ENCODE measurements around the gene ATG4B. TPM values are rescaled to one million over a fixed set of nuclear protein-coding genes. Genes with fewer than 3 reads are reported as not detected.

ATG4B gene
- total RNA-seq, 6 experiments from 2014 or later = 43.5 to 58.3 (median 51.9) TPM

DNA sequence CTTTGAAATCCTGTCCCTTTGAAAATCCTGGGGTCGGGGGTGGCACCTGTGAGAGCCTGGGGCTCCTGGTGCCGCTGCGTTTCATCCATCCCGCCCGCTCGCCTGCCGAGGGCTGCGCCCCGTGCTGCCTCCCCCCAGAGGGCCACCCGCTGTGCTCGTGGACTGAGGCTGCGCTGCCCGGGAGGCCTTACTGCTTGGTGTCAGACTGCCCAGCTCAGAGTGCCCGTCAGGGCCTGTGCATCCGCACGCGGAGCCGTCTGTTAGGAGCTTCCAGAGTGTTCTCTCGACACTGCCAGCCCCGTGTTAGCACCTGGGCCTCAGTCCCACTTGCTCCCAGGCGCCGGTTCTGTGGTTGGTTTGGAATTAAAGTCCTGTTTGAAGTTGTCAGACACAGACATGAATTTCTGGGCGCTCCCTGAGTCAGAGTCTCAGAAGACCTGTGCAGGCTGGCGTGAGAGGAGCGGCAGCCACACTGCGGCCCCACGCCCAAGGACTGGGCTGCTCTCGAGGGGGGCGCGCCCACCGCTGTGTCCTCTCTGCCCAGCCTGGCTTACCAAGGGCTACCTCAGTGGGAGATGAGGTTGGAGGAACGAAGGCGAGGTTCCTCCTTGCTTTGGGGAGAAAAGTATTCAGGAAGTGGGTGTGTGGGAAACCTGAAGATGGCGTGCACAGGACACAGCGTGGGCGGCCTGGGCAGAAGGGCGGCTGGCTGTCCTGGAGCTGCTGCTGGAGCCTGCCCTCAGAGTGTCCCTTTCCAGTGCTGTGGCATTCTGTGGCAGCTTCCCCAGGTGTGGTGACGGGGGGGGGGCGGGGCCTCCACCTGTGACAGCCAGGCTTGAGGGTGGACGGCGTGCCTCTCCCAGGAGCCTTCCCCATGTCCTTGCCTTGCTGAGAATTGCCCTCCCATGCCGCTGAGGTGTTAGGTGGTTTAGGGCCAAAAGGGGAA, 35.0 kb downstream of the ATG4B start:
- H3K4me1 Mint-ChIP-seq (ENCODE audit: low read depth) = no peaks in the 10 kb centered on the region
- no peak overlapping the region for H3K4me3 Mint-ChIP-seq
- no peak overlapping the region for H3K27ac Mint-ChIP-seq
- H3K9me3 Mint-ChIP-seq = no peaks in the 10 kb centered on the region
- no peak for DNase-seq
- TF ChIP-seq, protein P1, sequence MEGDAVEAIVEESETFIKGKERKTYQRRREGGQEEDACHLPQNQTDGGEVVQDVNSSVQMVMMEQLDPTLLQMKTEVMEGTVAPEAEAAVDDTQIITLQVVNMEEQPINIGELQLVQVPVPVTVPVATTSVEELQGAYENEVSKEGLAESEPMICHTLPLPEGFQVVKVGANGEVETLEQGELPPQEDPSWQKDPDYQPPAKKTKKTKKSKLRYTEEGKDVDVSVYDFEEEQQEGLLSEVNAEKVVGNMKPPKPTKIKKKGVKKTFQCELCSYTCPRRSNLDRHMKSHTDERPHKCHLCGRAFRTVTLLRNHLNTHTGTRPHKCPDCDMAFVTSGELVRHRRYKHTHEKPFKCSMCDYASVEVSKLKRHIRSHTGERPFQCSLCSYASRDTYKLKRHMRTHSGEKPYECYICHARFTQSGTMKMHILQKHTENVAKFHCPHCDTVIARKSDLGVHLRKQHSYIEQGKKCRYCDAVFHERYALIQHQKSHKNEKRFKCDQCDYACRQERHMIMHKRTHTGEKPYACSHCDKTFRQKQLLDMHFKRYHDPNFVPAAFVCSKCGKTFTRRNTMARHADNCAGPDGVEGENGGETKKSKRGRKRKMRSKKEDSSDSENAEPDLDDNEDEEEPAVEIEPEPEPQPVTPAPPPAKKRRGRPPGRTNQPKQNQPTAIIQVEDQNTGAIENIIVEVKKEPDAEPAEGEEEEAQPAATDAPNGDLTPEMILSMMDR (IDR thresholded peaks at IDR 0.05) = no peak
- H3K27me3 Mint-ChIP-seq (ENCODE audit: insufficient read depth) = no peaks in the 10 kb centered on the region; the same call in none of the 2 replicates
- H3K36me3 Mint-ChIP-seq (ENCODE audit: low read depth) = no peaks in the 10 kb centered on the region

DNA sequence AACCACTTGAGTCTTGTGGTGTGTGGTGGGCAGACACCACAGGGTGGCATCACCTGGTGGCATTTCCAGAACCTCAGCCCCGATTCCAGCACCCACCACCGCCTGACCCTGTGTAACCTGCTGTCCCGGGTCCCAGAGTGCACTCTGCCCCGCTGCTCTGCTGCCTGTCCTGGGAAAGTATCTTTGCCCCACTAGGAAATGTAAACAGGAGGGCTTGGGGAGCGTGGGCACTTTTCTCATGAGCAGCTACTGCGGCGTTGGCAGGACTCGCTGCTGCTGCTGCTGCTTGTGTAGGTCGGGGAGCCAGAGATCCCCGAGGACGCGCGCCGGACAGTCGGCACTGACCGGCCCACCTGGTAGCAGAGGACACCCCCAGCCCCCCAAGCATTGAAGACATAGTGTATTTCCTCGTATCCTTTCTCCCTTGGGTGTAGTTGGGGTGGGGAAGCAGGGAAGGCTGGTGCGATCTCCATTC, 35.7 kb downstream of the ATG4B start:
- Mint-ChIP-seq H3K36me3 (ENCODE audit: low read depth) (no peaks in the 10 kb centered on the region), H3K4me1 (ENCODE audit: low read depth) (no peaks in the 10 kb centered on the region), H3K4me3 (no peak overlapping the region), H3K27me3 (ENCODE audit: insufficient read depth) (no peaks in the 10 kb centered on the region; the same call in none of the 2 replicates), H3K27ac (no peak overlapping the region; the same call in 1 of the 2 replicates), H3K9me3 (no peaks in the 10 kb centered on the region)
- TF ChIP-seq, protein P1 (IDR thresholded peaks at IDR 0.05) = no peak
- no peak for DNase-seq

DNA sequence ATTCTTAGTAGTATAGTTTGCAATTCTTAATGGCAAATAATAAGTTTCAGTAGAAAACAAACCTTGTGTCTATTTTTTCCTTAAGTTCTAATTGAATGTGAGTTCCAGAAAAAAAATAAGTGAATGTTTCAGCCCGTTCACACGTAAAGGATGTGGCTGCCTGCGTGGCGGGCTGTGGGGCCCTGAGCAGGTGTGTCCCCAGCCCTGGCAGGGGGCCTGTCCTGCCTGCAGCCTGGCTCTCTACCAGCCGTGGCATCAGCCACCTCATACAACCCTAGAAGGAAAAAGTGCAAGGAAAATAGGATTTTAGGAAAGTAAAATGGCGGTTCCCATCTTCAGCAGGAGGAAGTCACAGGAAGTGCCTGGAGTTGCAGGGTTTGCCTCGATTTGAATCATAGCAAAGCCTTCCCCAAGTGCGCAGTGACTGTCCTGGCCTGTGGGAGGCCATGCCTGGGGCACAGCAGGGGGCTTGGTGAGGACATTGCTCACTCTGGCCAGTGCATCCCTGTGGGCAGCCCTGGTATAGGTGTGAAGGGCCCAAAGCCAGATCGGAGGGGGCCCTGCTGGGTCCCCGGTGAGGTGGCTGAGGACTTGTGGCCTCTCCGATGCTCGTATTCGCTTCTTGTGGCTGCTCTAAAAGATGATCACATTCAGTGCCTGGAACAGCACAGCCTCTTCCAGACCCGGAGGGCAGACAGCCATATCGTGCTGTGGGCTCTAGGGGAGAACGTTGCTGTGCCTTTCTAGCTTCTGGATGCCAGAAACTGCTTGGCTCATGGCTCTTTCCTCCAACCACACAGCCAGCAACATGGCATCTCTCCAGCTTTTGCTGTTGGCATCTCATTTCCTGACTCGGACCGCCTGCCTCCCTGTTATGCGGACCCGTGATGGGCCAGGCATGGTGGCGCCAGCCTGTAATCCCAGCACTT, 36.6 kb downstream of the ATG4B start:
- DNase-seq = no peak
- Mint-ChIP-seq H3K36me3 (ENCODE audit: low read depth) (peaks cover 2% of the 10 kb centered on the region), H3K4me1 (ENCODE audit: low read depth) (peaks cover 1% of the 10 kb centered on the region; the same call in 1 of the 2 replicates), H3K27me3 (ENCODE audit: insufficient read depth) (no peaks in the 10 kb centered on the region; the same call in none of the 2 replicates), H3K9me3 (no peaks in the 10 kb centered on the region), H3K27ac (no peak overlapping the region; the same call in none of the 2 replicates), H3K4me3 (no peak overlapping the region)
- TF ChIP-seq, protein P1 (IDR thresholded peaks at IDR 0.05) = peak; percentile 33

DNA sequence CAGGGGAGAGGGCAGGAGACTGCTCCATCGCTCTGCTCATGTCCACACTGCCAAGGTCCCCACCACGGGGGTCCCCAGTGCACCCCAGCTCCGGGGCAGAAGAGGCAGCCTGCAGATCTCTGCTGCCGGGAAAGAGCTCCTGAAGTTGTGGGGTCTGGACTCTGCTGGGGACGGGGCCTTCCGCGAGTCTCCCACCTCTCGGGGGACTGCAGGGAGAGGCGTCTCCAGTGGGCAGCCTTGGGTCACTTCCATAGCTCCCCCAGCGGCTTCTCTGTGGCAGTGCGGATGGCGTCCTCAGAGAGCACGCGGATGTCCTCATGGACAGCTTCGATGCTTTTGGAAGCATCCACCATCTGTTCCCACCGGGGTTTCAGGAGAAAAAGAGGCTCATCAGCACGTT, 38.4 kb downstream of the ATG4B start:
- no peak overlapping the region; the same call in 1 of the 2 replicates for H3K27ac Mint-ChIP-seq
- TF ChIP-seq, protein P1 (IDR thresholded peaks at IDR 0.05) = no peak
- H3K36me3 Mint-ChIP-seq (ENCODE audit: low read depth) = peaks cover 9% of the 10 kb centered on the region
- no peak for DNase-seq
- peaks cover 11% of the 10 kb centered on the region for H3K4me1 Mint-ChIP-seq (ENCODE audit: low read depth)
- H3K9me3 Mint-ChIP-seq = no peaks in the 10 kb centered on the region
- no peak overlapping the region for H3K4me3 Mint-ChIP-seq
- peaks cover 2% of the 10 kb centered on the region for H3K27me3 Mint-ChIP-seq (ENCODE audit: insufficient read depth)

DNA sequence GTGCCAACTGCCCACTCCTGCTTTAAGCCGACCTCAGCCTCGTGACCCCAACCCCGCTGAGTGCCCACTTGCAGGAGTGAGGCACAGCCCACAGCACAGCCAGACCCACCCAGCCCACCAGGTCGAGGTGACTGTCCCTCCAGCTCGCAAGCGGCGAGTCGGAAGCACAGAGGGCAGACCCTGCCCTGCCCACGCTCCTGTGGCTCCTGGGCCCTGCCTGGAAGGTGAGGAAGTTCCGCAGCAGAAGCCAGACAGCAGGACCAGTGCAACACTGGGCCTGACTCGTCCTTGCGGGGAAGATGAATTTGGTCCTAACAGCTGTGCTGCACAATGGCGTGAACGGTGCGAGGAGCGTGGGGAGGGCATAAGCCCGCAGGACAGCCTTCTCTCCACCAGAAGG, 39.2 kb downstream of the ATG4B start:
- no peaks in the 10 kb centered on the region for H3K9me3 Mint-ChIP-seq
- peaks cover 19% of the 10 kb centered on the region for H3K4me1 Mint-ChIP-seq (ENCODE audit: low read depth)
- H3K4me3 Mint-ChIP-seq = no peak overlapping the region
- H3K36me3 Mint-ChIP-seq (ENCODE audit: low read depth) = peaks cover 16% of the 10 kb centered on the region
- DNase-seq = no peak
- TF ChIP-seq, protein P1 (IDR thresholded peaks at IDR 0.05) = no peak
- no peak overlapping the region for H3K27ac Mint-ChIP-seq
- H3K27me3 Mint-ChIP-seq (ENCODE audit: insufficient read depth) = peaks cover 2% of the 10 kb centered on the region; the same call in 1 of the 2 replicates

All from HFFc6 (cell line).